SK-N-SH (cell line): ENCODE measurements around the gene BMAL1.

Experiments used
- EP300 ChIP-seq, 2 experiments: IDR thresholded peaks; 2 replicates each; pipeline versions ENCODE4 v1.4.0 to v1.6.1; 2012; ENCODE audit warnings: borderline replicate concordance in 1 of 2, low read depth in 1 of 2, low read length in 1 of 2
- MXI1 ChIP-seq: IDR thresholded peaks from 2 replicates; pipeline ENCODE4 v1.6.1; 2012; ENCODE audit warnings: mild to moderate bottlenecking, low read depth, low read length, improper control_type of control experiment
- NFIC ChIP-seq: IDR thresholded peaks from 2 replicates; pipeline ENCODE4 v1.4.0; 2012; ENCODE audit warnings: borderline replicate concordance
- NRF1 ChIP-seq: IDR thresholded peaks from 2 replicates; pipeline ENCODE4 v1.6.1; 2012; ENCODE audit warnings: low read depth, mild to moderate bottlenecking, low read length
- RFX5 ChIP-seq: IDR thresholded peaks from 2 replicates; pipeline ENCODE4 v1.6.1; 2012; ENCODE audit warnings: mild to moderate bottlenecking, improper control_type of control experiment, low read length
- TCF12 ChIP-seq: IDR thresholded peaks from 2 replicates; pipeline ENCODE4 v1.4.0; 2012
- YY1 ChIP-seq: IDR thresholded peaks from 2 replicates; pipeline ENCODE4 v1.4.0; 2012; ENCODE audit warnings: low read depth, mild to moderate bottlenecking
- TF ChIP-seq, protein P1 (sequence below): fragments of 150-350 bp; IDR thresholded peaks from 2 replicates; pipeline ENCODE4 v1.6.1; 2017; ENCODE audit warnings: antibody characterized with exemption, low read length, low read depth, borderline replicate concordance
- TF ChIP-seq, protein P2 (sequence below): fragments of 200-600 bp; sonication (generic); IDR thresholded peaks from 2 replicates; pipeline ENCODE4 v1.6.1; 2017; ENCODE audit warnings: antibody characterized with exemption, mild to moderate bottlenecking, moderate library complexity

DNA sequence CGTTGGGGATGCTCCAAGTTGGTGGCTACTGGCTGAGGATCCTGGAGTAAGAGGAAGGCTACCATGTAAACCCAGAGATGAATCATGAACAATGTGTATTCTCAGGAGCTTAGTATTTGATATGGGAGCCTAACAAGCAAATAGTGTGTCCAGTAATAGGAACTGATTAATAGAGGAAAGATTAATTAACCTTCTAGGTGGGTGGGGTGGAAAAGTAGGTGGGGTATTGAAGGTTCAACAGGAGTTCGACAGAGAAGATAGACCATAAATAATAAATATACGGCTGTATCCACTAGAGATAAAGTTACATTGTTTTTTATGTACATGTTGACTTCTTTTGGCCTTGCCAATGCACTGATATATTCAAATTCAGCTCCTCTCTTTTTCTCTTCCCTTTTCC, 43.1 kb downstream of the BMAL1 start:
- TF ChIP-seq, protein P1, sequence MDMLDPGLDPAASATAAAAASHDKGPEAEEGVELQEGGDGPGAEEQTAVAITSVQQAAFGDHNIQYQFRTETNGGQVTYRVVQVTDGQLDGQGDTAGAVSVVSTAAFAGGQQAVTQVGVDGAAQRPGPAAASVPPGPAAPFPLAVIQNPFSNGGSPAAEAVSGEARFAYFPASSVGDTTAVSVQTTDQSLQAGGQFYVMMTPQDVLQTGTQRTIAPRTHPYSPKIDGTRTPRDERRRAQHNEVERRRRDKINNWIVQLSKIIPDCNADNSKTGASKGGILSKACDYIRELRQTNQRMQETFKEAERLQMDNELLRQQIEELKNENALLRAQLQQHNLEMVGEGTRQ, result no peak
- no peak for TF ChIP-seq MXI1
- TF ChIP-seq, protein P2, sequence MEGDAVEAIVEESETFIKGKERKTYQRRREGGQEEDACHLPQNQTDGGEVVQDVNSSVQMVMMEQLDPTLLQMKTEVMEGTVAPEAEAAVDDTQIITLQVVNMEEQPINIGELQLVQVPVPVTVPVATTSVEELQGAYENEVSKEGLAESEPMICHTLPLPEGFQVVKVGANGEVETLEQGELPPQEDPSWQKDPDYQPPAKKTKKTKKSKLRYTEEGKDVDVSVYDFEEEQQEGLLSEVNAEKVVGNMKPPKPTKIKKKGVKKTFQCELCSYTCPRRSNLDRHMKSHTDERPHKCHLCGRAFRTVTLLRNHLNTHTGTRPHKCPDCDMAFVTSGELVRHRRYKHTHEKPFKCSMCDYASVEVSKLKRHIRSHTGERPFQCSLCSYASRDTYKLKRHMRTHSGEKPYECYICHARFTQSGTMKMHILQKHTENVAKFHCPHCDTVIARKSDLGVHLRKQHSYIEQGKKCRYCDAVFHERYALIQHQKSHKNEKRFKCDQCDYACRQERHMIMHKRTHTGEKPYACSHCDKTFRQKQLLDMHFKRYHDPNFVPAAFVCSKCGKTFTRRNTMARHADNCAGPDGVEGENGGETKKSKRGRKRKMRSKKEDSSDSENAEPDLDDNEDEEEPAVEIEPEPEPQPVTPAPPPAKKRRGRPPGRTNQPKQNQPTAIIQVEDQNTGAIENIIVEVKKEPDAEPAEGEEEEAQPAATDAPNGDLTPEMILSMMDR, result no peak
- TF ChIP-seq TCF12, result no peak
- TF ChIP-seq RFX5, result no peak
- TF ChIP-seq NFIC, result no peak
- no peak for TF ChIP-seq NRF1
- TF ChIP-seq EP300 (IDR thresholded peaks at IDR 0.05; ENCODE audit: borderline replicate concordance in 1 of 2, low read depth in 1 of 2, low read length in 1 of 2), result no peak
- no peak for TF ChIP-seq YY1
